HG03060 (cell line): ENCODE results near the gene ZMYND8.
"Not testable (repeated sequence)": the region's sequence is repeated elsewhere in the genome, so short reads cannot be mapped to it uniquely, and the experiment has no call there.

Experiments
- ATAC-seq: cut with Tn5 transposase; IDR thresholded peaks from one replicate; pipeline ENCODE4 v1.9.1; 2021; ENCODE audit warnings: low read depth, moderate number of reproducible peaks; ENCODE audit not compliant: unreplicated experiment

ZMYND8 gene

GRCh38 chr20:47314647-47315338 lies 41.7 kb downstream of the ZMYND8 start:
- no peak for ATAC-seq

- ATAC-seq = no peak
These were observed 44.4 kb downstream of the ZMYND8 start for GRCh38 chr20:47311967-47312681.

GRCh38 chr20:47311211-47311610 lies 45.3 kb downstream of the ZMYND8 start:
- no peak for ATAC-seq

GRCh38 chr20:47310729-47311128 lies 45.8 kb downstream of the ZMYND8 start:
- no peak for ATAC-seq

- ATAC-seq = no peak
These were observed 46.6 kb downstream of the ZMYND8 start for GRCh38 chr20:47309806-47310426.

GRCh38 chr20:47309394-47309793 lies 47.1 kb downstream of the ZMYND8 start:
- no peak for ATAC-seq

- not testable (repeated sequence) for ATAC-seq
These were observed 48.9 kb downstream of the ZMYND8 start for GRCh38 chr20:47307569-47307968.

GRCh38 chr20:47306755-47307370 lies 49.6 kb downstream of the ZMYND8 start:
- no peak for ATAC-seq

GRCh38 chr20:47306095-47306494 lies 50.4 kb downstream of the ZMYND8 start:
- ATAC-seq = no peak

- no peak for ATAC-seq
These were observed 50.8 kb downstream of the ZMYND8 start for GRCh38 chr20:47305667-47306066.

- ATAC-seq = no peak
These were observed 52.2 kb downstream of the ZMYND8 start for GRCh38 chr20:47304287-47304686.

- ATAC-seq = no peak
These were observed 52.8 kb downstream of the ZMYND8 start for GRCh38 chr20:47303736-47304135.

GRCh38 chr20:47300071-47300470 lies 56.4 kb downstream of the ZMYND8 start:
- no peak for ATAC-seq

GRCh38 chr20:47298624-47299023 lies 57.9 kb downstream of the ZMYND8 start:
- no peak for ATAC-seq

- no peak for ATAC-seq
These were observed 58.8 kb downstream of the ZMYND8 start for GRCh38 chr20:47297746-47298145.

- ATAC-seq = no peak
These were observed 59.5 kb downstream of the ZMYND8 start for GRCh38 chr20:47296950-47297349.

- ATAC-seq = no peak
These were observed 60.5 kb downstream of the ZMYND8 start for GRCh38 chr20:47295921-47296426.

- ATAC-seq = no peak
These were observed 61.2 kb downstream of the ZMYND8 start for GRCh38 chr20:47295129-47295813.

GRCh38 chr20:47293631-47294030 lies 62.9 kb downstream of the ZMYND8 start:
- ATAC-seq = no peak

- no peak for ATAC-seq
These were observed 63.9 kb downstream of the ZMYND8 start for GRCh38 chr20:47292581-47292980.
